ENCODE measurements around the gene SLC22A13. TPM values are rescaled to one million over a fixed set of nuclear protein-coding genes. Genes with fewer than 3 reads are reported as not detected.

The SLC22A13 gene
- total RNA-seq, 3 donors from 2014 or later (not counting 1 experiment from before 2014, with no cell fraction given) = 0.16 to 0.85 (median 0.40) TPM

GRCh38 chr3:38260474-38260873 is 5.1 kb upstream of the SLC22A13 start:
- Mint-ChIP-seq H3K36me3 (no peaks in the 10 kb centered on the region), H3K9me3 (no peaks in the 10 kb centered on the region), H3K4me3 (no peak overlapping the region), H3K27ac (no peak overlapping the region), H3K27me3 (ENCODE audit: low read depth in 2 of 2) (no peaks in the 10 kb centered on the region), H3K4me1 (peaks cover 26 to 29% of the 10 kb centered on the region in 2 donors)
- H3K27me3 ChIP-seq (ENCODE audit: control insufficient read depth, insufficient read depth, low read length) = no peaks in the 10 kb centered on the region
- 100% methylated on average over 2 of the region's 2 CpGs for WGBS (ENCODE audit: insufficient coverage)
- no peaks in the 10 kb centered on the region for H3K9me3 ChIP-seq (ENCODE audit: control insufficient read depth, insufficient read depth, low read length)
- no peaks in the 10 kb centered on the region for H3K36me3 ChIP-seq (ENCODE audit: control insufficient read depth, insufficient read depth, low read length)
- H3K4me3 ChIP-seq (ENCODE audit: low read length) = no peak overlapping the region
- intact Hi-C loops (cut with micrococcal nuclease) = no loop called here
- no peak for TF ChIP-seq CTCF (IDR thresholded peaks at IDR 0.05)
- DNase-seq (no peak), ATAC-seq (no peak)
- no peak overlapping the region for H3K27ac ChIP-seq (ENCODE audit: low read length)
- H3K4me1 ChIP-seq (ENCODE audit: control insufficient read depth, insufficient read depth, low read length) = no peaks in the 10 kb centered on the region

- intact Hi-C loops (cut with micrococcal nuclease) = no loop called here
- DNase-seq = no peak
- H3K36me3 ChIP-seq (ENCODE audit: control insufficient read depth, insufficient read depth, low read length) = no peaks in the 10 kb centered on the region
- Mint-ChIP-seq H3K4me3 (no peak overlapping the region), H3K4me1 (peaks cover 15 to 24% of the 10 kb centered on the region in 2 donors), H3K36me3 (no peaks in the 10 kb centered on the region), H3K27me3 (ENCODE audit: low read depth in 2 of 2) (peaks cover 0 to 7% of the 10 kb centered on the region in 2 donors), H3K9me3 (no peaks in the 10 kb centered on the region), H3K27ac (no peak overlapping the region)
- H3K4me1 ChIP-seq (ENCODE audit: control insufficient read depth, insufficient read depth, low read length) = peaks cover 12% of the 10 kb centered on the region
- ATAC-seq = no peak
- H3K27ac ChIP-seq (ENCODE audit: low read length) = no peak overlapping the region
- H3K4me3 ChIP-seq (ENCODE audit: low read length) = no peak overlapping the region
- H3K9me3 ChIP-seq (ENCODE audit: control insufficient read depth, insufficient read depth, low read length) = no peaks in the 10 kb centered on the region
- TF ChIP-seq CTCF (IDR thresholded peaks at IDR 0.05) = no peak
- no peaks in the 10 kb centered on the region for H3K27me3 ChIP-seq (ENCODE audit: control insufficient read depth, insufficient read depth, low read length)
- WGBS (ENCODE audit: insufficient coverage) = 0% methylated on average over 1 of the region's 1 CpG
These were observed 1.2 kb upstream of the SLC22A13 start for GRCh38 chr3:38264353-38264771.

GRCh38 chr3:38264779-38265178 is 833 bp upstream of the SLC22A13 start:
- ATAC-seq = no peak
- H3K27ac ChIP-seq (ENCODE audit: low read length) = no peak overlapping the region
- H3K9me3 Mint-ChIP-seq = no peaks in the 10 kb centered on the region
- H3K4me1 ChIP-seq (ENCODE audit: control insufficient read depth, insufficient read depth, low read length) = peaks cover 12% of the 10 kb centered on the region
- no peak overlapping the region for H3K4me3 ChIP-seq (ENCODE audit: low read length)
- no peaks in the 10 kb centered on the region for H3K27me3 ChIP-seq (ENCODE audit: control insufficient read depth, insufficient read depth, low read length)
- peaks cover 0 to 7% of the 10 kb centered on the region in 2 donors for H3K27me3 Mint-ChIP-seq (ENCODE audit: low read depth in 2 of 2)
- H3K36me3 ChIP-seq (ENCODE audit: control insufficient read depth, insufficient read depth, low read length) = no peaks in the 10 kb centered on the region
- 90% methylated on average over 1 of the region's 1 CpG for WGBS (ENCODE audit: insufficient coverage)
- no peak for DNase-seq
- no peaks in the 10 kb centered on the region for H3K9me3 ChIP-seq (ENCODE audit: control insufficient read depth, insufficient read depth, low read length)
- peaks cover 15 to 24% of the 10 kb centered on the region in 2 donors for H3K4me1 Mint-ChIP-seq
- intact Hi-C loops (cut with micrococcal nuclease) = no loop called here
- no peak overlapping the region for H3K27ac Mint-ChIP-seq
- H3K4me3 Mint-ChIP-seq = no peak overlapping the region
- no peak for TF ChIP-seq CTCF (IDR thresholded peaks at IDR 0.05)
- no peaks in the 10 kb centered on the region for H3K36me3 Mint-ChIP-seq

GRCh38 chr3:38266810-38267209 is 1.2 kb downstream of the SLC22A13 start:
- Mint-ChIP-seq H3K27me3 (ENCODE audit: low read depth in 2 of 2) (peaks cover 0 to 7% of the 10 kb centered on the region in 2 donors), H3K9me3 (no peaks in the 10 kb centered on the region), H3K27ac (no peak overlapping the region), H3K36me3 (no peaks in the 10 kb centered on the region), H3K4me3 (no peak overlapping the region), H3K4me1 (peaks cover 9 to 18% of the 10 kb centered on the region in 2 donors)
- no peaks in the 10 kb centered on the region for H3K36me3 ChIP-seq (ENCODE audit: control insufficient read depth, insufficient read depth, low read length)
- peaks cover 12% of the 10 kb centered on the region for H3K4me1 ChIP-seq (ENCODE audit: control insufficient read depth, insufficient read depth, low read length)
- ATAC-seq (no peak), DNase-seq (no peak)
- no peak overlapping the region for H3K4me3 ChIP-seq (ENCODE audit: low read length)
- WGBS (ENCODE audit: insufficient coverage) = 85% methylated on average over 1 of the region's 1 CpG
- TF ChIP-seq CTCF (IDR thresholded peaks at IDR 0.05) = no peak
- intact Hi-C loops (cut with micrococcal nuclease) = no loop called here
- no peak overlapping the region for H3K27ac ChIP-seq (ENCODE audit: low read length)
- H3K27me3 ChIP-seq (ENCODE audit: control insufficient read depth, insufficient read depth, low read length) = no peaks in the 10 kb centered on the region
- H3K9me3 ChIP-seq (ENCODE audit: control insufficient read depth, insufficient read depth, low read length) = no peaks in the 10 kb centered on the region
